GM23338 (cell line): ENCODE data around the gene PQBP1. TPM values are rescaled to one million over a fixed set of nuclear protein-coding genes. Genes with fewer than 3 reads are reported as not detected.
A peak's percentile ranks its signal among the peaks of the same experiment; 100 is the strongest.
"Not testable (repeated sequence)": the region's sequence is repeated elsewhere in the genome, so short reads cannot be mapped to it uniquely, and the experiment has no call there.

Source experiments
- ATAC-seq: fragments of 200-7000 bp; cut with Tn5 transposase; 3 replicates; pipeline ENCODE4 v1.9.1; 2020
- DNase-seq: peaks from one replicate; pipeline ENCODE4 v3.0.0-alpha.2; 2015; ENCODE audit warnings: low spot score
- H2AFZ ChIP-seq: fragments of 200-600 bp; sonication (generic); 2 replicates; pipeline ENCODE4 v1.8.0; 2016; ENCODE audit warnings: antibody characterized with exemption, mild to moderate bottlenecking, moderate library complexity
- H3F3A ChIP-seq: fragments of 200-600 bp; sonication (generic); replicated peaks from 2 replicates; pipeline ENCODE4 v1.8.0; 2017; ENCODE audit warnings: antibody characterized with exemption, mixed run types, low read depth
- H3K27ac ChIP-seq: fragments of 200-600 bp; sonication (generic); 2 replicates; pipeline ENCODE4 v1.6.1; 2016; ENCODE audit warnings: low read depth
- H3K27me3 ChIP-seq: fragments of 200-600 bp; sonication (generic); 2 replicates; pipeline ENCODE4 v1.8.0; 2016; ENCODE audit warnings: mild to moderate bottlenecking, mixed run types, moderate library complexity; ENCODE audit not compliant: insufficient read depth
- H3K36me3 ChIP-seq: fragments of 200-600 bp; sonication (generic); 2 replicates; pipeline ENCODE4 v1.8.0; 2016; ENCODE audit warnings: mild to moderate bottlenecking; ENCODE audit not compliant: insufficient read depth
- H3K4me1 ChIP-seq: fragments of 200-600 bp; sonication (generic); 2 replicates; pipeline ENCODE4 v1.8.0; 2016; ENCODE audit warnings: mild to moderate bottlenecking, moderate library complexity; ENCODE audit not compliant: insufficient read depth
- H3K4me2 ChIP-seq: fragments of 200-600 bp; sonication (generic); 2 replicates; pipeline ENCODE4 v1.7.1; 2017; ENCODE audit warnings: mixed run types
- H3K4me3 ChIP-seq: fragments of 200-600 bp; sonication (generic); 2 replicates; pipeline ENCODE4 v1.6.1; 2016; ENCODE audit warnings: mixed run types
- H3K79me2 ChIP-seq: fragments of 200-600 bp; sonication (generic); replicated peaks from 2 replicates; pipeline ENCODE4 v1.8.0; 2017; ENCODE audit warnings: mild to moderate bottlenecking; ENCODE audit not compliant: insufficient read depth
- H3K9me2 ChIP-seq: fragments of 200-600 bp; sonication (generic); 2 replicates; pipeline ENCODE4 v1.8.0; 2017; ENCODE audit not compliant: insufficient read depth
- H4K20me1 ChIP-seq: fragments of 200-600 bp; sonication (generic); replicated peaks from 2 replicates; pipeline ENCODE4 v1.8.0; 2017; ENCODE audit warnings: mild to moderate bottlenecking; ENCODE audit not compliant: insufficient read depth
- H3K27ac Mint-ChIP-seq: 2 replicates; pipeline ENCODE4 v1.8.0; 2020; ENCODE audit warnings: inconsistent platforms, mild to moderate bottlenecking, moderate library complexity, mixed read lengths
- H3K27me3 Mint-ChIP-seq: 3 replicates; pipeline ENCODE4 v1.8.0; 2022; ENCODE audit warnings: low read depth, mild to moderate bottlenecking, moderate library complexity, mixed read lengths, inconsistent platforms; ENCODE audit not compliant: insufficient read depth, poor library complexity
- H3K36me3 Mint-ChIP-seq: 3 replicates; pipeline ENCODE4 v1.8.0; 2021; ENCODE audit warnings: low read depth, mild to moderate bottlenecking, inconsistent platforms, moderate library complexity, mixed read lengths
- H3K4me1 Mint-ChIP-seq: 3 replicates; pipeline ENCODE4 v1.8.0; 2020; ENCODE audit warnings: mild to moderate bottlenecking, inconsistent platforms, mixed read lengths
- H3K4me3 Mint-ChIP-seq: 3 replicates; pipeline ENCODE4 v1.8.0; 2021; ENCODE audit warnings: moderate library complexity, mild to moderate bottlenecking, inconsistent platforms, mixed read lengths
- H3K9me3 Mint-ChIP-seq: 3 replicates; pipeline ENCODE4 v1.8.0; 2020; ENCODE audit warnings: moderate library complexity, mild to moderate bottlenecking, inconsistent platforms, mixed read lengths
- CREB1 ChIP-seq: fragments of 250-450 bp; sonication (Bioruptor Pico); IDR thresholded peaks from 2 replicates; pipeline ENCODE4 v1.5.0; 2020; ENCODE audit warnings: low read depth, mild to moderate bottlenecking, moderate library complexity
- EZH2 ChIP-seq: fragments of 200-600 bp; sonication (generic); IDR thresholded peaks from one replicate; pipeline ENCODE4 v1.8.0; 2017; ENCODE audit warnings: antibody characterized with exemption, mild to moderate bottlenecking, low read depth; ENCODE audit not compliant: unreplicated experiment
- EZH2phosphoT487 ChIP-seq: fragments of 200-600 bp; sonication (generic); IDR thresholded peaks from one replicate; pipeline ENCODE4 v1.8.1; 2018; ENCODE audit warnings: antibody characterized with exemption; ENCODE audit not compliant: unreplicated experiment
- JUNB ChIP-seq: IDR thresholded peaks from one replicate; pipeline ENCODE4 v1.6.1; 2016; ENCODE audit warnings: antibody characterized with exemption; ENCODE audit not compliant: unreplicated experiment
- NANOG ChIP-seq: IDR thresholded peaks from 2 replicates; pipeline ENCODE4 v1.6.1; 2016; ENCODE audit warnings: antibody characterized with exemption, borderline replicate concordance
- POLR2AphosphoS5 ChIP-seq: IDR thresholded peaks from 2 replicates; pipeline ENCODE4 v1.6.1; 2016; ENCODE audit warnings: antibody characterized with exemption, low read depth
- REST ChIP-seq: IDR thresholded peaks from one replicate; pipeline ENCODE4 v1.6.1; 2018; ENCODE audit warnings: antibody characterized with exemption; ENCODE audit not compliant: unreplicated experiment
- STAT1 ChIP-seq: IDR thresholded peaks from one replicate; pipeline ENCODE4 v1.6.1; 2016; ENCODE audit warnings: antibody characterized with exemption; ENCODE audit not compliant: unreplicated experiment
- ZNF114 ChIP-seq: fragments of 250-450 bp; sonication (Bioruptor Pico); IDR thresholded peaks from 2 replicates; pipeline ENCODE4 v1.5.0; 2020; ENCODE audit warnings: mild to moderate bottlenecking, moderate library complexity
- ZNF331 ChIP-seq: fragments of 250-450 bp; sonication (Bioruptor Pico); IDR thresholded peaks from 2 replicates; pipeline ENCODE4 v1.5.0; 2020; ENCODE audit warnings: low read depth, mild to moderate bottlenecking, moderate library complexity
- polyA plus RNA-seq: library from polyadenylated mRNA; unstranded; fragments of >200 nt; fragmentation: Nextera tagmentation; extraction: Ambion mirVana; gene quantifications from 2 replicates; pipeline ENCODE4 v1.2.1, GENCODE V29; 2016
- total RNA-seq: library from RNA; depleted of rRNA; stranded (reverse); fragments of >200 nt; shearing (Covaris generic); gene quantifications from 2 replicates; pipeline ENCODE4 v1.2.3, GENCODE V29; 2014
- TF ChIP-seq, protein P1 (sequence below): fragments of 250-450 bp; sonication (Bioruptor Pico); IDR thresholded peaks from 2 replicates; pipeline ENCODE4 v1.5.0; 2020; ENCODE audit warnings: mild to moderate bottlenecking, moderate library complexity

PQBP1 gene
- total and polyA plus RNA-seq, 2 experiments from 2014 or later: 63.4 to 130 TPM

DNA sequence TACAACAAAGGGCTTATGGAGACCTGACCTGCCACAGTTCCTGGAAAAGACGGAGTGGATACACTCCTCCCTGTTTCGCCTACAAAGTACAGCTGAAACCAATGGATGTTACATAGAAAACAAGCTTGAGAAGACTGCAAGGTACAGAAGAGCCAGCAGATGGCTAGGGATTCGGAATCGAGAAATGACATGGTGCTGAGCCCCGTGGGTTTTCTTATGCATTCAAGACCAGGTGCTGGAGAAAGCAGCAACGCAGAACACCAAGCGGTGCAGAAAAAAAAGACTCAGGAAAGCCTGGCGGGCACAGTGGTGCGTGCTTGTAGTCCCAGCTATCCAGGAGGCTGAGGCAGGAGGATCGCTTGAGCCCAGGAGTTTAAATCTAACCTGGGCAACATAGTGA is 14.0 kb upstream of the PQBP1 start (continued):
- TF ChIP-seq, protein P1, sequence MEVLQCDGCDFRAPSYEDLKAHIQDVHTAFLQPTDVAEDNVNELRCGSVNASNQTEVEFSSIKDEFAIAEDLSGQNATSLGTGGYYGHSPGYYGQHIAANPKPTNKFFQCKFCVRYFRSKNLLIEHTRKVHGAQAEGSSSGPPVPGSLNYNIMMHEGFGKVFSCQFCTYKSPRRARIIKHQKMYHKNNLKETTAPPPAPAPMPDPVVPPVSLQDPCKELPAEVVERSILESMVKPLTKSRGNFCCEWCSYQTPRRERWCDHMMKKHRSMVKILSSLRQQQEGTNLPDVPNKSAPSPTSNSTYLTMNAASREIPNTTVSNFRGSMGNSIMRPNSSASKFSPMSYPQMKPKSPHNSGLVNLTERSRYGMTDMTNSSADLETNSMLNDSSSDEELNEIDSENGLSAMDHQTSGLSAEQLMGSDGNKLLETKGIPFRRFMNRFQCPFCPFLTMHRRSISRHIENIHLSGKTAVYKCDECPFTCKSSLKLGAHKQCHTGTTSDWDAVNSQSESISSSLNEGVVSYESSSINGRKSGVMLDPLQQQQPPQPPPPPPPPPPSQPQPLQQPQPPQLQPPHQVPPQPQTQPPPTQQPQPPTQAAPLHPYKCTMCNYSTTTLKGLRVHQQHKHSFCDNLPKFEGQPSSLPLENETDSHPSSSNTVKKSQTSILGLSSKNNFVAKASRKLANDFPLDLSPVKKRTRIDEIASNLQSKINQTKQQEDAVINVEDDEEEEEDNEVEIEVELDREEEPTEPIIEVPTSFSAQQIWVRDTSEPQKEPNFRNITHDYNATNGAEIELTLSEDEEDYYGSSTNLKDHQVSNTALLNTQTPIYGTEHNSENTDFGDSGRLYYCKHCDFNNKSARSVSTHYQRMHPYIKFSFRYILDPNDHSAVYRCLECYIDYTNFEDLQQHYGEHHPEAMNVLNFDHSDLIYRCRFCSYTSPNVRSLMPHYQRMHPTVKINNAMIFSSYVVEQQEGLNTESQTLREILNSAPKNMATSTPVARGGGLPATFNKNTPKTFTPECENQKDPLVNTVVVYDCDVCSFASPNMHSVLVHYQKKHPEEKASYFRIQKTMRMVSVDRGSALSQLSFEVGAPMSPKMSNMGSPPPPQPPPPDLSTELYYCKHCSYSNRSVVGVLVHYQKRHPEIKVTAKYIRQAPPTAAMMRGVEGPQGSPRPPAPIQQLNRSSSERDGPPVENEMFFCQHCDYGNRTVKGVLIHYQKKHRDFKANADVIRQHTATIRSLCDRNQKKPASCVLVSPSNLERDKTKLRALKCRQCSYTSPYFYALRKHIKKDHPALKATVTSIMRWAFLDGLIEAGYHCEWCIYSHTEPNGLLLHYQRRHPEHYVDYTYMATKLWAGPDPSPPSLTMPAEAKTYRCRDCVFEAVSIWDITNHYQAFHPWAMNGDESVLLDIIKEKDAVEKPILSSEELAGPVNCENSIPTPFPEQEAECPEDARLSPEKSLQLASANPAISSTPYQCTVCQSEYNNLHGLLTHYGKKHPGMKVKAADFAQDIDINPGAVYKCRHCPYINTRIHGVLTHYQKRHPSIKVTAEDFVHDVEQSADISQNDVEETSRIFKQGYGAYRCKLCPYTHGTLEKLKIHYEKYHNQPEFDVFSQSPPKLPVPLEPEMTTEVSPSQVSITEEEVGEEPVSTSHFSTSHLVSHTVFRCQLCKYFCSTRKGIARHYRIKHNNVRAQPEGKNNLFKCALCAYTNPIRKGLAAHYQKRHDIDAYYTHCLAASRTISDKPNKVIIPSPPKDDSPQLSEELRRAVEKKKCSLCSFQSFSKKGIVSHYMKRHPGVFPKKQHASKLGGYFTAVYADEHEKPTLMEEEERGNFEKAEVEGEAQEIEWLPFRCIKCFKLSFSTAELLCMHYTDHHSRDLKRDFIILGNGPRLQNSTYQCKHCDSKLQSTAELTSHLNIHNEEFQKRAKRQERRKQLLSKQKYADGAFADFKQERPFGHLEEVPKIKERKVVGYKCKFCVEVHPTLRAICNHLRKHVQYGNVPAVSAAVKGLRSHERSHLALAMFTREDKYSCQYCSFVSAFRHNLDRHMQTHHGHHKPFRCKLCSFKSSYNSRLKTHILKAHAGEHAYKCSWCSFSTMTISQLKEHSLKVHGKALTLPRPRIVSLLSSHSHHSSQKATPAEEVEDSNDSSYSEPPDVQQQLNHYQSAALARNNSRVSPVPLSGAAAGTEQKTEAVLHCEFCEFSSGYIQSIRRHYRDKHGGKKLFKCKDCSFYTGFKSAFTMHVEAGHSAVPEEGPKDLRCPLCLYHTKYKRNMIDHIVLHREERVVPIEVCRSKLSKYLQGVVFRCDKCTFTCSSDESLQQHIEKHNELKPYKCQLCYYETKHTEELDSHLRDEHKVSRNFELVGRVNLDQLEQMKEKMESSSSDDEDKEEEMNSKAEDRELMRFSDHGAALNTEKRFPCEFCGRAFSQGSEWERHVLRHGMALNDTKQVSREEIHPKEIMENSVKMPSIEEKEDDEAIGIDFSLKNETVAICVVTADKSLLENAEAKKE: no peak

DNA sequence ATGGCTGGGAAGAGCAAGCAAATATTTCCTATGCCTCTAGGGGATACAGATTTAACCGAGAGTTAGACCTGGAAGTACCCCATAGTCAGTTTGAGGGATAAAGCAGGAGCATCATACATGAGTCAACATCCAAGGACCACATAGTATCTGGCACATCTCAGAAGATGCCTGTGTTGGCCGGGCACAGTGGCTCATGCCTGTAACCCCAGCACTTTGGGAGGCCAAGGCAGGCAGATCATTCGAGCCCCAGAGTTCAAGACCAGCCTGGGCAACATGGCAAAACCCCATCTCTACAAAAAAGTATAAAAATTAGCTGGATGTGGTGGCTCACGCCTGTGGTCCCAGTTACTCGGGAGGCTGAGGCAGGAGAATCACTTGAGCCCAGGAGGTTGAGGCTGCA is 11.1 kb upstream of the PQBP1 start:
- H3K4me2 ChIP-seq, H3K27ac Mint-ChIP-seq, ATAC-seq, H3K4me1 Mint-ChIP-seq, H3K27ac ChIP-seq, H3K36me3 ChIP-seq, H2AFZ ChIP-seq, H3K9me3 Mint-ChIP-seq, H3K27me3 Mint-ChIP-seq, H3K27me3 ChIP-seq, H3F3A ChIP-seq, H3K36me3 Mint-ChIP-seq, H3K4me3 Mint-ChIP-seq, DNase-seq, H3K4me3 ChIP-seq, H3K9me2 ChIP-seq, H3K4me1 ChIP-seq, H3K79me2 ChIP-seq, H4K20me1 ChIP-seq: not testable (repeated sequence)

DNA sequence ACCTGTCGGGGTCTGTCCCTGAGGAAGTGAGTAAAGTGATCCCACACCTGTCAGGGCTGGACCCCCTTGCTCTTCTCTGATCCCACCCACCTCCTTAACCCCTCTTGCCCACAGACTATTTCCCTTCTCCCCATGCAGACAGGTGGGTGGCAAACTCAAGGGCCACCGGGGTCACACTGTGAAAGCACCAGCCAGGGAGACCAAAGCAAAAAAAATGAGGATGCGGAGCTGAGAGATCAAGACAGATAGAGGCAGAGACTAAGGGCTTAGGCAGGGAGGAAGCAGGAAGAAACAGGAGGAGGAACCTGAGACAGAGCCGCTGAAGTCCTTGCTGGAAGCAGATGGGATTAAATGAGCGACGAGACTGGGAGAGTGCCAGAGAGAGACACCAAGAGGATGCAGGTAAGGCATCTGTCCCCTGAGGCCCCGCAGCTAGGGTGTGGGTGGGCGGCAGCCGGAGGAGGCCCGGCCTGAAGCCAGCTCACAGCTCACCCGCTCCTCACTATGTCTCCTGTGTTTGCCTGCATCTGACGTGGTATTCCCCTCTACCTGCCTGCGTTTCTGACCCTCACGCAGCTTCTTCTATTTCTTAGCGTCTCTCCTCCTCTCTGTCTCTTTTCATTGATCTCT is 7.3 kb upstream of the PQBP1 start:
- Mint-ChIP-seq H3K4me1 (peaks cover 10% of the 10 kb centered on the region), H3K36me3 (peaks cover 19% of the 10 kb centered on the region), H3K4me3 (peak overlapping the region; percentile 69), H3K27ac (no peak overlapping the region), H3K9me3 (no peaks in the 10 kb centered on the region), H3K27me3 (peaks cover 2% of the 10 kb centered on the region)
- H3K79me2 ChIP-seq: peaks cover 11% of the 10 kb centered on the region; the same call in 1 of the 2 replicates
- no peaks in the 10 kb centered on the region for H4K20me1 ChIP-seq
- DNase-seq (peak; percentile 35), ATAC-seq (peak; percentile 21)
- H3K4me3 ChIP-seq: peak overlapping the region; percentile 60
- no peak overlapping the region for H2AFZ ChIP-seq
- 0 out of 2 replicates have a peak, but pooled peaks cover 3% of the 10 kb centered on the region for H3K4me1 ChIP-seq
- H3K27ac ChIP-seq: no peak overlapping the region
- H3K4me2 ChIP-seq: peak overlapping the region; percentile 76
- H3F3A ChIP-seq: no peaks in the 10 kb centered on the region
- no peaks in the 10 kb centered on the region for H3K9me2 ChIP-seq
- no peaks in the 10 kb centered on the region for H3K27me3 ChIP-seq
- no peaks in the 10 kb centered on the region; the same call in 1 of the 2 replicates for H3K36me3 ChIP-seq
- no peak for TF ChIP-seq REST
- TF ChIP-seq NANOG: no peak
- no peak for TF ChIP-seq POLR2AphosphoS5
- no peak for TF ChIP-seq EZH2
- TF ChIP-seq STAT1: no peak
- no peak for TF ChIP-seq ZNF331 (CRISPR knock-in tag)
- no peak for TF ChIP-seq JUNB
- no peak for TF ChIP-seq EZH2phosphoT487
- TF ChIP-seq CREB1 (CRISPR knock-in tag): no peak
- no peak for TF ChIP-seq ZNF114 (CRISPR knock-in tag)
